GM15510 (cell line): ENCODE measurements around the gene C19orf25.

Experiments used
- POLR2A ChIP-seq: IDR thresholded peaks from 3 replicates; pipeline ENCODE4 v1.6.1; 2011; ENCODE audit warnings: borderline replicate concordance; ENCODE audit not compliant: insufficient read length; ENCODE audit errors: extremely low read depth

Gene C19orf25

DNA sequence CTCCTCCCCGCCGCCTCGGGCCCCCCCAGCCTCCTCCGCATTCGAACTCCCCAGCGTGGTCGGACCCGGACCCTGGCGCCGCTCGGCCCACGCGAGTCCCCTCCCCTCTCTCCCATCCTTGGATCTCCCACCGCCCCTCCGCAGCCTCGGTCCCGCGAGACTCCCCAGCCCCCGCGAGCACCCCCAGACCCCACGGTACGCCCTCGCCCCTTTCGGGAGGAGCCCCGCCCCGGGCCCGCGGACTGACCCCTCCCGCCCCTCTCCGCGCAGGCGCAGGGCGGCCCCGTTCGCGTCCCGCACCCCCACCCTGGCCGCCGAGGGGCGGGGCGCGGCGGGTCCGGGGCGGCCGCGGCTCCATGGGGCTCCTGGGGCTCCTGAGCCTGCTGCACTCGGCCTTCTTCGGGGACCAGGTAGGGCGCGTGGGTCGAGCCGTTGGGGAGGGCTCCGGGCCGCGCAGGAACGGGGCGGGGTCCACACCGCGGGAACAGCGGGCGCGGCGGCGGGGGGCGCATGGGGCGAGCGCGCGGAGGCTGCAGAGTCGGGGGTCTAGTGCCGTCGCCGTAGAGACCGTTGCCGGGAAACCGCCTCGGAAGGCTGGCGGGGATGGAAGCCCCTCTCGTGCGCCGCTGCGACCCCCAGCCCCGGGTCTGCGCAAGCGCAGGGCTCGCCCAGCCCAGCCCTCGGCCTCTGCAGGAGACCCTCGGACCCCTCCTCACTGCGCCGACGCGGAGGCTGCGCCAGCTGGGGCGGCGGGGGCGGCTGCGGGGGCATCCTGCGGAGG lies 32.9 kb downstream of the C19orf25 start:
- no peak for TF ChIP-seq POLR2A

- TF ChIP-seq POLR2A = no peak
These were observed 33.7 kb downstream of the C19orf25 start for GRCh38 chr19:1445185-1445931.

GRCh38 chr19:1441677-1442438 lies 37.2 kb downstream of the C19orf25 start:
- no peak for TF ChIP-seq POLR2A

DNA sequence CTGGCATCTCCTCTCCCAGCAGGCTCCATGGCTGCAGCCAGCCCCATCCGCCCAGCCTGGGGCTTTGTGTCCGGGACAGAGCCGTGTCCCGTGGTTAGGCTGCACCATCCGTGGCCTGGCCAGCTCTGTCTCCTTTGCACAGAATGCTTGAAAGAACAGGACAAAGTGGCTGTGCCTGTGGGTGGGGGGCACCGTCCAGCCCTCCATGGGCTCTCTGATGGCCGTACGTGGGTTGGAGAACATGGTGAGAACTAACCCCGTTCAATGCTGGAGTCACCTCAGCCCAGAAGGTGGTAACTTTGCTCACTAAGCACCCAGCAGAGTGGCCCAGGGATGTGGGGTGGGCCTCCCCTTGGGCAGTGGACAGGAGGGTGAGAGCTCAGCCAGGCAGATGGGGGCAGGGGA lies 38.0 kb downstream of the C19orf25 start:
- no peak for TF ChIP-seq POLR2A

- no peak for TF ChIP-seq POLR2A
These were observed 38.6 kb downstream of the C19orf25 start for GRCh38 chr19:1440418-1440801.

- no peak for TF ChIP-seq POLR2A
These were observed 40.1 kb downstream of the C19orf25 start for GRCh38 chr19:1438933-1439354.

- peak; percentile 99 for TF ChIP-seq POLR2A
These were observed 40.7 kb downstream of the C19orf25 start, which contains the start of gene RPS15 for GRCh38 chr19:1438035-1438932. TSS of gene RPS15 (plus strand) at chr19:1438396. CDS start at chr19:1438426, 30 bp downstream.

DNA sequence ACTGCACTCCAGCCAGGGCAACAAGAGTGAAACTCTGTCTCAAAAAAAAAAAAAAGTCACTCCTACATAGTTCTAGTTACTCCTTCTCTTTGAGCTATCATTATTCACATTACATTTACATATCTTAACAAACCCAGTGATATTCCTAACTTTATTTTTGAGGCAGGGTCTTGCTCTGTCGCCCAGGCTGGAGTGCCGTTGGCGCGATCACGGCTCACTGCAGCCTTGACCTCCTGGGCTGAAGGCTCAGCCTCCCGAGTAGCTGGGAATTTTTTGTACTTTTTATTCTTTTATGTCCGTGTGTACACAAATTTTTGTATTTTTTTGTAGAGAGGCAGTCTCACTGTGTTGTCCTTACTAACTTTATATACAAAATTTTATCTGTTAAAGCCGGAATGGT lies 41.4 kb downstream of the C19orf25 start:
- TF ChIP-seq POLR2A = no peak

- no peak for TF ChIP-seq POLR2A
These were observed 43.5 kb downstream of the C19orf25 start for GRCh38 chr19:1435378-1435989.

DNA sequence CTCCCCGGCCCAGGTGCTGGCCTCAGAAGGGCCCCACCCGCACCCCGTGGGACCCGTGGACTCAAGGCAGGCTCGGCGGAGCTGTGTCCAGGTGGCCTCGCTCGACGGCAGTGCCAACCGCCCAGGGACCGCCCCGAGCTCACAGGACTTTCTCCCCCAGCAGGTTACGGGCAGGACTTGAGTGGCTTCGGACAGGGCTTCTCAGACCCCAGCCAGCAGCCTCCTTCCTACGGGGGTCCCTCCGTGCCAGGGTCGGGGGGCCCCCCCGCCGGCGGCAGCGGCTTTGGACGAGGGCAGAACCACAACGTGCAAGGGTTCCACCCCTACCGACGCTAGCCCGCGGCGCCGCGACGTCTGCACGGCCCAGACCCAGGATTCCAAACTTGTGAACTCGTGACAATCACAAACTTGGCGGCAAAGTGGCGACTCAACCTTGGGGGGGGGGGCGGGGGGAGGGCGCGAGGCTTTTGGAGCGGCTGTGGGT lies 44.4 kb downstream of the C19orf25 start:
- TF ChIP-seq POLR2A = no peak

GRCh38 chr19:1434040-1434366 lies 45.0 kb downstream of the C19orf25 start:
- TF ChIP-seq POLR2A = no peak

DNA sequence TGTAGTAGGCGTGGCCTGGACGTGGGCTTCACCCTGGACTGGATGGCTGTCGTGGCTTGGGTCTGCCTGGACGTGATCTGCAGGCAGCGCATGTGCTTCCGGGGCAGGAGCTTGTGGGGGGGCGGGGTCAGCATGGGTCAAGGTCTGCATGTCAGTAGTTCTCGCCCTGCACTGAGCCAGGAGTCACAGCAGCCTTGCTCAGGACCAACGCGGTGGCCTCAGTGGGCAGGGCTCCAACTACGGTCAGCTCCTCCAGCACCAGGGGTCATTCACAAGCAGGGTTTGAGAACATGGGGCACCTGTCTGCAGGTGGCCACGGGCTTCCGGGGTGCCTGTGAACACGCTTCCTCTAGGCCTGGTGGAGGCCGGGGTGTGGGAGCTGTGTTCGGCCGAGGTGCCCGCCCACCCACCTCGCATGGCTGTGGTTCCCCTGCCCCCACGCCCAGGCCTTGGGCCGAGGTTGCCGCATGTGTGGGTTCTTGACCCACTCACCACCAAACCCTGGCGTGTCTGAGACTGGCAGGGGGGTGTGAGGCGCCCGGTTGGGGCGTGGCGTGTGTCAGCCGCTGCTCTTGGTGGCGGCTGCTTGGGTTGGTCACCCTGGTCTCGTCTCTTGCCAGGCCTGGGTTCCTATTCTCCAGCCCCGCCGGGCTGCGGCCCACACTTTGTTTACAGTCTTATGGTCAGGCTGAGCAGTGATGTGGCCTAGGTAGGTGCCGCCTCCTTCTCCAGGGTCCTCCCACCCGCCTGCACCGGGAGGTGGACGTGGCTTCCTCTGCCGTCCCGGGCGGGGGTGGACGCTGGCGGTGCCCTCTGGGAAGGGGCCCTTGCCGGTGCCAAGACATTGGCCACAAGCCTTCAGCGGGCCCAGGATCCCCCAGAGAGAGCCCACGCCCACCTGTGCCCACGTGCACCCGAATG lies 45.6 kb downstream of the C19orf25 start:
- no peak for TF ChIP-seq POLR2A

DNA sequence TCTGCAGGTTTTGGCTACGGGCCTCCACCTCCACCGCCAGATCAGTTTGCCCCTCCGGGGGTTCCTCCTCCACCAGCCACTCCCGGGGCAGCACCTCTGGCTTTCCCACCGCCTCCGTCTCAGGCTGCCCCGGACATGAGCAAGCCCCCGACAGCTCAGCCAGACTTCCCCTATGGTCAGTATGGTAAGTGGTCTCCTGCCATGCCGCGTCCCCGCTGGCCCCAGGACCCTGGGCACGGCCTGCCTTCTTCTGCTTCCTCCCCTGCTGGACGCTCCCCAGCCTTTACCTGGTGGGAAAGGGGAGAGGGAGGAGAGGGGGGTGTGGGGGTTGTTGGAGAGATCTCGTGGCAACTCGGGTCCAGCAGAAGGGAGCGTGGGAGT lies 46.5 kb downstream of the C19orf25 start:
- no peak for TF ChIP-seq POLR2A
